Measurements from ENCODE around the gene IKBIP.
"Not testable (repeated sequence)": the region's sequence is repeated elsewhere in the genome, so short reads cannot be mapped to it uniquely, and the experiment has no call there.

Gene IKBIP

DNA sequence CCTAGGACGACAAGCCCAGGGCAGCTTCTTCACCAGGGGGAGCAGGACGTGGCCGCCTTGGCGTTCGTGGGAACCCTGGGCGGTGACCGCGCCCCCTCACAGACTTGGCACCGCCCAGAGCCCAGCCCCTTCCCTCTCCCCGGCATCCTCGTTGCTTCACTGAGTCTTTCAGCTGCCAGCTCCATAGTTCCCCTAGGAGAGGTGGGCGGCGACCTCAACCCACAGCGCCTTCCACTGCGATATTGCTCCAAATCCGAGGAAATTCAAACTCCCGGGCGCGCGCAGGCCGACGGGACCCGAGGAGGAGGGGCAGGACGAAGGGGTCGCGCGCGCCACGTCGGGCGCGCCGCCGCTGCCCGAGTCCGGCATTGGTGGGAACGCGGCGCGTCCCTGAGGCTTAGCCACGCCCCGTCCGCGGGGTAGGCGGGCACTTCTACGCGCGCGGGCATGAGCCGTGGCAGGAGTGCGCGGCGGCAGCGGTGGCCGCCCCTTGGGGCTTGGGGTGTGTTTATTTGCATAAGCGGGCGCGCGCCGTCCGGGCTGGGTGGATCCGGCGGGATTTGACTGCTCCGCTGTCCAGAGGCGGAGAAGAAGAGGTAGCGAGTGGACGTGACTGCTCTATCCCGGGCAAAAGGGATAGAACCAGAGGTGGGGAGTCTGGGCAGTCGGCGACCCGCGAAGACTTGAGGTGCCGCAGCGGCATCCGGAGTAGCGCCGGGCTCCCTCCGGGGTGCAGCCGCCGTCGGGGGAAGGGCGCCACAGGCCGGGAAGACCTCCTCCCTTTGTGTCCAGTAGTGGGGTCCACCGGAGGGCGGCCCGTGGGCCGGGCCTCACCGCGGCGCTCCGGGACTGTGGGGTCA, at the start of gene IKBIP, which contains the start of gene APAF1:
IKBIP (minus strand) TSS at position 77 of the 860 bp plus-strand sequence. CDS start 87 bp downstream, outside the sequence.
APAF1 (plus strand) TSS at position 579 of the 860 bp plus-strand sequence. CDS start 3,070 bp downstream, outside the sequence.
- peak; percentile 93 for DNase-seq (ENCODE audit: low spot score)

DNA sequence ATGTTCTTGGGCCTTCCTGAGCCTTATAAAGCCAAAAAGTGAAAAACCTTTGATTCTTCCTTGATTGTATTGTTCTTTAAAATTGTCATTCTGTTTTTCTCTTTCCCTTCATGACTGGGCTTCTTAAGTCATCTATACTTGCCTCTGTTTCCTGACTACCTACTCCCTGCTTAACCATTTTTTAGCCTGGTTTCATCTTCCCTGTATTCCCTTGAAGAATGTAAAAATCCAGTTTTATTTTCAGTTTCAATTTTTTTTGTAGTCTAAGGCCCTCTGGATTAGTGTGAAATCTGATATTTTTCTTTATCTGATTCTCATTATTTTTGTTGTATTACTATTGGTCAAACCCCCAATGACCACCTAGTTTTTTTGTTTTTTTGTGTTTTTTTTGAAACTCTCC, 46.8 kb upstream of the IKBIP start:
- DNase-seq (ENCODE audit: low spot score): no peak

GRCh38 chr12:98686603-98687002, 42.0 kb upstream of the IKBIP start:
- DNase-seq (ENCODE audit: low spot score): no peak

- DNase-seq (ENCODE audit: low spot score): no peak
Measured at GRCh38 chr12:98684199-98684598, 39.6 kb upstream of the IKBIP start.

- DNase-seq (ENCODE audit: low spot score): no peak
Measured at GRCh38 chr12:98679611-98680005, 35.0 kb upstream of the IKBIP start.

GRCh38 chr12:98678946-98679610, 34.5 kb upstream of the IKBIP start:
- DNase-seq (ENCODE audit: low spot score): no peak

- no peak for DNase-seq (ENCODE audit: low spot score)
Measured at GRCh38 chr12:98678236-98678945, 33.8 kb upstream of the IKBIP start.

- no peak for DNase-seq (ENCODE audit: low spot score)
Measured at GRCh38 chr12:98674841-98675240, 30.3 kb upstream of the IKBIP start.

DNA sequence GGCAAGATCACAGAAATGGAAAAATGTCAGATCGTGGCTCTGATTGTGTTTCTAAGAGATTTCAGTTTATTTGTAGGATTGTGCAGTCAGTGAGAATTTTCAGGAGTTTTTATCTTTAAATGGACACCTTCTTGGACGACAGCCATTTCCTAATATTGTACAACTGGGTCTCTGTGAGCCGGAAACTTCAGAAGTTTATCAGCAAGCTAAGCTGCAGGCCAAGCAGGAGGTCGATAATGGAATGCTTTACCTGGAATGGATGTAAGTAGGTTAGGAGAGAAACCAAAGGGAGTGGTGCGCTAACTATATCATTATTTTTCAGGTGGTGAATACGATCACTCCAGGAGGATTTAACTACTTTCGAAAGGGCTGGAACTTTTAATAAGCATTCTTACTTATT, 26.9 kb upstream of the IKBIP start:
- no peak for DNase-seq (ENCODE audit: low spot score)

DNA sequence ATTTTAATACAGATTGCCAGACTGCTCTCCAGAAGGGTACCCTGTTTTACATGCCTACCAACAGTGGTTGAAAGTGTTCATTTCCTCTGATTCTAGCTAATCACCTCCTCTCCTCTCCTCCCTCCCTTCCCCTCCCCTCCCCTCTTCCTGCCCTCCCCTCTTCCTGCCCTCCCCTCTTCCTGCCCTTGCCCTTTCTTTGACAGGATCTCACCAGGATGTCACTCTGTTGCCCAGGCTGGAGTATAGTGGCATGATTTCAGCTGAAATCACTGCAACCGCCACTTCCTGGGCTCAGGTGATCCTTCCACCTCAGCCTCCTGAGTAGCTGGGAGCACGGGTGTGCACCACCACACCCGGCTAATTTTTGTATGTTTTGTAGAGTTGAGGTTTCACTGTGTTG, 25.2 kb upstream of the IKBIP start:
- no peak for DNase-seq (ENCODE audit: low spot score)

GRCh38 chr12:98660521-98660920, 15.9 kb upstream of the IKBIP start:
- DNase-seq (ENCODE audit: low spot score): no peak

DNA sequence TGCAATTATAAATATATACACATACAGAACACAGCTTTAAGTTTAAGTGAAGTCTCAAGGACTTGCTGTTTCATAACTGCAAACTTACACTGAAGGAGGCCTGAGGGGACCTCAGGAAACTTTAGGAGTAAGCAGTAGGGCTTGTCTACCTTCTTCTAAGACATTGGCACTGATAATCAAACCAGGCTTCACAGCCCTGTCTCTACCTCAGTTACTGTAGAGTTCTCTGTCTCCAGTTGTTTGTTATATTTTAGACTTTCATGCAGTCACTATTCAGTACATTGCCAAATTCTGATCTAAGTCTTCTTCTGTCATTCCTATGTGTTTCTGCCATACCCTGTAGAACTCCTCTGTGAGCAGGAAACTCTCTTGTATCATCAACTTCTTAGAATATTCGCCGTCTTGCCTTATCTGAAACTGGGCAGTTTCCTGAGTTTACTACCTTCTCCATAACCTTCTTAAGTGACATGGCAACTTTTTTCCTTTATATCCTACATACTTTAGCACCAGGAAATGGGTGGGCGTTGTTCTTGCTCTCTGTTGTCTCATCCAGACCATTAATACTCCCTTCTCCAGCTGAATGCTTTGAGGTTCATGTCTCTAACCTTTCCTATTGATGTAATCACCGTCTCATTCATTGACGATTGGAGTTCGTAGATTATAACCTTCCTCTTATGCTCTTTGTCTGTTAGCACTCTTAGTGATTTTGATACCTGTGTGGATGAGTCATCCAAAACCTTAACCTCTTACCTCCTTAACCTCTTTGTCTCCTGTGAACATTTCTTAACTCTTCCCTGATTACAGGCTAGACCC, 11.9 kb upstream of the IKBIP start:
- no peak for DNase-seq (ENCODE audit: low spot score)

DNA sequence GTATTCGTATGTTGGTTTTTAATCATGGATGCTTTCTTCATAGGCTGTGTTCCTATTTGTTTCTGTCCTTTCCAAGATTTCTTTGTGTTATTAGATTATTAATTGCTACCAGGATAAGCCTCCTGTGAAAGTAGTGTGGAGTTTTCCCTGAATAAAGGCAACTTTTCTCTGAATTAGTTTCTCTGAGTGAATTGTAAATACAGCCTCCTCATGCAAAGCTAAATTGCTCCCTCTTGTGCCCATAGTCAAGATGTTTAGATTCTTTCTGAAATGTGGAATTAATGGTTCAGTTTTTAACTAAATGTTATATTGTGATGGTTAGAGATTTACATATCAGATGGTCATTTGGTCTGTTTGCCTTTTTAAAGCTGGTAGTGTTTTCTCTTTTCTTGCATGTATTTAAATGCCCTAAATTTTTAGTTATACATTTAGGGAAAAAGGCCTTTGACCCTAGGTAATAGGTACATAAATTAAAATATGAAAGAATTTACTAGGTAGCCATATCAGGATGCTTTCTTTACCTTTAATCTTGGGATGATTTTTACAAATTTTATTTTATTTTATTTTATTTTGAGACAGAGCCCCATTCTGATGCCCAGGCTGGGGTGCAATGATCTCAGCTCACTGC, 9.4 kb upstream of the IKBIP start:
- peak; percentile 32 for DNase-seq (ENCODE audit: low spot score)

DNA sequence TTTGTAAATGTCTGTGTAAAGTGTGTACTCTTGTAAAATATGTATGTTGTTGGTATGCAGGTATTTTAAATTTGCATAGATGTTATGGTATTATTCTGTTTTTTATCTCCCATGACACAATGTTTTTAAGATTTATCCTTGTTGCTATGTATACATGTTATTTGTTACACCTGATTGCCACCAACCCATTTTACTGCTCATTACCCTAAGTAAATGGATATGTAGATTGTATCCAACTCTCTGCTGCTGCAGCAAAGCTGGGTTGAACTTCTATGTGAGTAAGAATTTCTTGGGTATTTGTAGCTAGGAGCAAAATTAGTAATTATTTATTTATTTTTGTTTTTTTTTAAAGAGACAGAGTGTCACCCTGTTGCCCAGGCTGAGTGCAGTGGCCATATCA, 6.7 kb upstream of the IKBIP start:
- DNase-seq (ENCODE audit: low spot score): no peak

GRCh38 chr12:98646294-98647090, 1.9 kb upstream of the IKBIP start:
- DNase-seq (ENCODE audit: low spot score): peak; percentile 9

GRCh38 chr12:98645572-98646067, 1.0 kb upstream of the IKBIP start:
- peak; percentile 13 for DNase-seq (ENCODE audit: low spot score)

- no peak for DNase-seq (ENCODE audit: low spot score)
Measured at GRCh38 chr12:98644433-98644711, 216 bp downstream of the IKBIP start.

DNA sequence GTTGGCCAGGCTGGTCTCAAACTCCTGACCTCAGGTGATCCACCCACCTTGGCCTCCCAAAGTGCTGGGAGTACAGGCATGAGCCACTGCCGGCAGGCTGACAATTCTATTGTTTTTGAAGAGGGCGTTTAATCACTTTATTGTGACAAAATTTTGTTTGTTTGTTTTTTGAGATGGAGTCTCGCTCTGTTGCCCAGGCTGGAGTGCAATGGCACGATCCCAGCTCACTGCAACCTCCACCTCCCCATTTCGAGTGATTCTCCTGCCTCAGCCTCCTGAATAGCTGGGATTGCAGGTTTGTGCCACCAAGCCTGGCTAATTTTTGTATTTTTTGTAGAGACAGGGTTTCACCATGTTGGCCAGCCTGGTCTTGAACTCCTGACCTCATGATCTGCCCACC, 1.8 kb downstream of the IKBIP start:
- DNase-seq (ENCODE audit: low spot score): not testable (repeated sequence)

DNA sequence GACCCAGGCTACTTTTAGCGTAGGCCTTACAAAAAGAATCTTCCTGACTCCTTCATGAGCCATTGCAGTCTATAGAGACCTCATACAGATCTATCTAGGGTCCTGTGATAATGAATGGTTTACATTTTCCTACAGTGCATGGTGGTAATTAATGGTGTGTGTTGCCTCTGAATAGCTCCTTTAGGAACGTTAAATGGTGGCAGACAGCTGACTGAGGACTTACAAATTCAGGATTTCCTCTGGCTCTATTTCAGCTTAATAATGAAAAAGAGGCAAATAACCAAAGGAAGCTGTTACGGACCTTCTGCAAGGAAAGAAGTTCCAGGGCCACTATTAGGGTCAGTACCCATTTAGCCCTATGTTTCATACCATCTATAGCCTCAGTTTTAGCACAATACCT, 5.1 kb downstream of the IKBIP start:
- no peak for DNase-seq (ENCODE audit: low spot score)

DNA sequence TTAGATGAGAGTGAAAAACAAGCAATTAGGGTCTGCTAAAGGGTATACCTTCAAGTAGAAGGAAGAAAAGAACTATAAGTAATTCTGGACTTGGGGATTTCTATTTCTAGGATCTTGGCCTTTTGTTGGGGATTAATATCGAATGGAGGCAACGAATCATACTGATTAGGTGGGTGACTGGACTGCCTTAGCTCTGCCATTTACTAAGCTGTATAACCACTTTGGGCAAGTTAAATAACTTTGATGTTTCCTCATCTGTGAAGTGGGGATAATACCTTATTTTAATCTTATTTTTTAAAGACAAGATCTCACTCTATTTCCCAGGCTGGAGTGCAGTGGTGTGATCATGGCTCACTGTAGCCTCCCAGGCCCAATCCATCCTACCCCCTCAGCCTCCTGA, 6.6 kb downstream of the IKBIP start:
- DNase-seq (ENCODE audit: low spot score): no peak

GRCh38 chr12:98637068-98637467, 7.5 kb downstream of the IKBIP start:
- no peak for DNase-seq (ENCODE audit: low spot score)

Data from hepatic stellate cell (primary cell).